ENCODE measurements around the gene DLGAP1. TPM values are rescaled to one million over a fixed set of nuclear protein-coding genes. Genes with fewer than 3 reads are reported as not detected.

The DLGAP1 gene
- total RNA-seq, 1 donor from 2014 or later, result 5.4 TPM

DNA sequence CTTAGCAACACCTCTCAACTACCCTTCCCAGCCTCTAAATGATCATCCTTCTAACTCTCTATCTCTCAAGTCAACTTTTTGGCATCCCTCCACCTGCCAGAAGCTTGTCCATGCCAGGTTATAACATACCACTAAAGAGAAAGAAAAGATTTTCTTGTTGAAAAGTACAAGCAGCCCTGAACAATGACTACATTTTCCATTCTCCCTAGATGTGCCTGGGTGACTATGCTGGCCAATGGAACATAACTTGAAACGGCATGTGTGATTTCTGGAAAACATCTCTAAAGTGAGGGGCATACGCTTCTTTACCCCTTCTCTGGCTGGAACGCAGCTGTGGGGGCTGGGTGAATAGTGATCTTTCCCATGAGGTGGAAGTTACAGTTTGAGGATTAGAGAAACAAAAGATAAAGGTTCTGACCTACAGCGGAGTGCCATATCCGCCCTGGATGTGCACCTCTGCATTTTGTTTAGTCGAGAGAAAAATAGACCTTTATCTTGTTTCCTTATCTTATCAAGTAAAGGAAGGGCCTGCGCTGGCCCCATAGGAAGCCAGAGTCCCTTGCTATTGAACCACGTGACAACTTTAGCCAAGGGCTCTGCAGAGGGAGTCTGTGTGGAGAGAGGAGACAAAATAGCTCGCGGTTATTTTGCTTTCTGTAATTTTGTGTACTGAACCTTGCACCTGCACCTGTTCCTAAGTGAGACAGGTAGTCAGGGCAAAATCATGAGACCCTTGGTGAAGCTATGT, 568.4 kb downstream of the DLGAP1 start:
- peak; percentile 70 for ATAC-seq
- DNase-seq, result no peak
- Histone ChIP-seq H3K27ac (no peak overlapping the region), H3K27me3 (no peaks in the 10 kb centered on the region), H3K4me3 (no peak overlapping the region), H3K36me3 (no peaks in the 10 kb centered on the region), H3K4me1 (no peaks in the 10 kb centered on the region), H3K9me3 (no peaks in the 10 kb centered on the region)
- intact Hi-C loops (cut with DNase I), result no loop called here
- TF ChIP-seq, protein P1, sequence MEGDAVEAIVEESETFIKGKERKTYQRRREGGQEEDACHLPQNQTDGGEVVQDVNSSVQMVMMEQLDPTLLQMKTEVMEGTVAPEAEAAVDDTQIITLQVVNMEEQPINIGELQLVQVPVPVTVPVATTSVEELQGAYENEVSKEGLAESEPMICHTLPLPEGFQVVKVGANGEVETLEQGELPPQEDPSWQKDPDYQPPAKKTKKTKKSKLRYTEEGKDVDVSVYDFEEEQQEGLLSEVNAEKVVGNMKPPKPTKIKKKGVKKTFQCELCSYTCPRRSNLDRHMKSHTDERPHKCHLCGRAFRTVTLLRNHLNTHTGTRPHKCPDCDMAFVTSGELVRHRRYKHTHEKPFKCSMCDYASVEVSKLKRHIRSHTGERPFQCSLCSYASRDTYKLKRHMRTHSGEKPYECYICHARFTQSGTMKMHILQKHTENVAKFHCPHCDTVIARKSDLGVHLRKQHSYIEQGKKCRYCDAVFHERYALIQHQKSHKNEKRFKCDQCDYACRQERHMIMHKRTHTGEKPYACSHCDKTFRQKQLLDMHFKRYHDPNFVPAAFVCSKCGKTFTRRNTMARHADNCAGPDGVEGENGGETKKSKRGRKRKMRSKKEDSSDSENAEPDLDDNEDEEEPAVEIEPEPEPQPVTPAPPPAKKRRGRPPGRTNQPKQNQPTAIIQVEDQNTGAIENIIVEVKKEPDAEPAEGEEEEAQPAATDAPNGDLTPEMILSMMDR (IDR thresholded peaks at IDR 0.05), result no peak

DNA sequence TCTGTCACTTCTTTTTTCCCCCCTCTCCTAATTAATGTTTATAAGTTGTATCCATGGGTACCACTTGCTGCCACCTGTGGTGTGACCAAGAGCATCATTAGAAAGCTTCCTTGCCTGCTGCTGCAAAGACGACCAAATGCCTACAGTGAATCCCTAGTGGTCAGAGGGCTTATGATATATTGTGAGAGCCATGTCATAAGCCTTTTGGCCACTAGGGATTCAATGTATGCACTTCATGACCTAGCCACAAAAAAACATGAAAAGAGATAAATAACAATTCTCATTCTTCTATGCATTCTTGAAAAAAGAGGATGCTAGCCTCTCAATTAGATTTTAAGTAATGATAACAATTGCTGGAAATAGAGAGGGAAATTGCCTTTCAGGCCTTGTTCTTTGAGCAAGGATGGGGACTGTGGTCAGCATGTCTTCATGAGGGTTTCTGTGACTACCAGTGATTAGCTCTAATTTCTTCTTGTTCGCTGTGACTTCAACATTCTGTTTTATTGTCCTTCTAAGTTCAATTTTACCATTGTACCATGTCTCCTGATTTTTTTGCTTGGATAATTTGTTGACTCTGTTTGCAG, 569.8 kb downstream of the DLGAP1 start:
- Histone ChIP-seq H3K36me3 (no peaks in the 10 kb centered on the region), H3K4me1 (no peaks in the 10 kb centered on the region), H3K4me3 (no peak overlapping the region), H3K27ac (no peak overlapping the region), H3K9me3 (no peaks in the 10 kb centered on the region), H3K27me3 (no peaks in the 10 kb centered on the region)
- DNase-seq (no peak), ATAC-seq (no peak)
- TF ChIP-seq, protein P1 (IDR thresholded peaks at IDR 0.05), result peak; percentile 8
- intact Hi-C loops (cut with DNase I), result no loop called here

DNA sequence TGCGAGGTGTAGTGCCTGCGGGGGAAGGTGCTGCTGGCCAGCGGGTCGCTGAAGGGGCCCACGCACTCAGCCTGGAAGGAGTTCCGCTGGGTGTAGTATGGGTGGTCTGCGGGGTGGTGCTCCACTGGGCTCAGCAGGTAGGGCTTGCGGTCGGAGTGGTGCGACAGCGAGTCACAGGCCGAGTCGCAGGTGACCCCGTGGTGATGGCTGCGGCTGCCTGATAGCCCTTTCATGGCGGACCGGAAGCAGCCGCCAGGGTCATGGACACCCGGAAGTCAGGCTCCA, 575.3 kb downstream of the DLGAP1 start:
- Histone ChIP-seq H3K27ac (no peak overlapping the region), H3K4me3 (no peak overlapping the region), H3K4me1 (peaks cover 6% of the 10 kb centered on the region), H3K9me3 (no peaks in the 10 kb centered on the region), H3K27me3 (no peaks in the 10 kb centered on the region), H3K36me3 (no peaks in the 10 kb centered on the region)
- DNase-seq, result no peak
- TF ChIP-seq, protein P1 (IDR thresholded peaks at IDR 0.05), result no peak
- ATAC-seq, result no peak
- intact Hi-C loops (cut with DNase I), result no loop called here

DNA sequence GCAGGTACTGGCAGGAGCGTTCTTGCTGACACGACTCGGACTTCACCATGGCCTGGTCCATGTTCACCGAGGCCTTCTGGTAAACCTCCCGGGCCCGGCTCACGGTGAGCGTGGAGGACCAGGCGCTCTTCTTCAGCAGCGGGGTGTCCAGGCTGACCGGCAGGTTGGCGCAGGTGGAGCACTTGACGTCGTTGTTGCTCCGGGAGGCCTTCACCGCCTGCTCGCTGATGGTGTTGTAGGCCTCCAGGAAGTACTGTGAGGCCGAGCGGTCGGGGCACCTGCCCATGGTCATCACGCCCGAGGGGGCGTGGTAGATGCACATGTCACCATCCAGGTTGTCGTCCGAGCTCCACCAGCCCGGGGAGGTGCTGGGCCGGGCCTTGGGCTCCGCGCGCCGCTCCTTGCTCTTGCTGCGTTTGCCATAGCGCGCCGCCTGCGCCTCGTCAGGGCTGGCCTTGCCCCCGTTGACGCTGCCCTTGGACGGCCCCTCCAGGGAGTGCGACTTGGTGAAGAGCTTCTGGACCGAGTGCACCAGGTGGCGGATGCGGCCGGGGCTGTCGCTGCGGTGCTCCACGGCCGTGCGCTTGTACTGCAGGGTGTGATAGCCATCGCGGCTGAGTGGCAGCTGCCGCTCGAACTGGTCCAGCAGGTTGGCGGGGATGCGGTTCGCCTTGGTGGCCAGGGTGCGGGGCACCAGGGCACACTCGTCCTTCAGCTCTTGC, 575.8 kb downstream of the DLGAP1 start:
- ATAC-seq, result peak; percentile 7

DNA sequence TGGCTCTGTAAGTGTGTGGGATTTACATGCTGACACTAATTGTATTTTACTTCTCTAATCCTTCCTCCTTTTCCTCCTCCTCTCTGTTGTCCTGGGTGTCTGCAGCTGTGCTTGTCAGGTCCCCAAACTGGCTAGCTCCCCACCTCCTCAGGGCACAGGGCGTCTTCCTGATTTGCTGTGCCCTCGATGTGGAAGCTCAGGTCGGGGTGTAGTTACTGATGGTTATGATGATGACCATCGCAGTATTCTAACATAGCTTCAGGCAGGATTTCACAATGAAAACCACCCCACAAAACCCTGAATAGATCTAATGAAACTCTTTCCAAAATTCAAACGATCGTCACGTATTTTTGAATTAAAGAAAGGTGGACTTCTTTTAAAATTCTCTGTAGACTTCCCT, 576.7 kb downstream of the DLGAP1 start:
- no peaks in the 10 kb centered on the region for H3K36me3 ChIP-seq
- intact Hi-C loops (cut with DNase I), result no loop called here
- TF ChIP-seq, protein P1 (IDR thresholded peaks at IDR 0.05), result no peak
- no peaks in the 10 kb centered on the region for H3K9me3 ChIP-seq
- no peak overlapping the region for H3K4me3 ChIP-seq
- H3K4me1 ChIP-seq, result peaks cover 6% of the 10 kb centered on the region
- DNase-seq, result no peak
- peak; percentile 54 for ATAC-seq
- H3K27me3 ChIP-seq, result no peaks in the 10 kb centered on the region
- H3K27ac ChIP-seq, result no peak overlapping the region

More for the DNA sequence above, 575.8 kb downstream of the DLGAP1 start:
- TF ChIP-seq, protein P1 (IDR thresholded peaks at IDR 0.05), result no peak
- H3K36me3 ChIP-seq, result no peaks in the 10 kb centered on the region
- no peaks in the 10 kb centered on the region for H3K27me3 ChIP-seq
- H3K9me3 ChIP-seq, result no peaks in the 10 kb centered on the region
- H3K27ac ChIP-seq, result no peak overlapping the region
- intact Hi-C loops (cut with DNase I), result no loop called here
- peaks cover 6% of the 10 kb centered on the region for H3K4me1 ChIP-seq
- no peak overlapping the region for H3K4me3 ChIP-seq
- DNase-seq, result no peak
